Chondrocyte (in vitro differentiated cells): ENCODE data around the gene ZNF775. TPM values are rescaled to one million over a fixed set of nuclear protein-coding genes. Genes with fewer than 3 reads are reported as not detected.

Experiments
- DNase-seq: peaks from one replicate; pipeline ENCODE4 v3.0.0; 2021; ENCODE audit warnings: mixed read lengths, low spot score
- H3K27ac Mint-ChIP-seq: one replicate; pipeline ENCODE4 v1.8.0; 2021; ENCODE audit warnings: mild to moderate bottlenecking, moderate library complexity, mixed read lengths; ENCODE audit not compliant: unreplicated experiment
- H3K27me3 Mint-ChIP-seq: 2 replicates; pipeline ENCODE4 v1.8.0; 2021; ENCODE audit warnings: low read depth, mixed read lengths
- H3K36me3 Mint-ChIP-seq: 2 replicates; pipeline ENCODE4 v1.8.0; 2021; ENCODE audit warnings: low read depth, mixed read lengths
- H3K4me1 Mint-ChIP-seq: 2 replicates; pipeline ENCODE4 v1.8.0; 2021; ENCODE audit warnings: low read depth, mild to moderate bottlenecking, mixed read lengths
- H3K4me3 Mint-ChIP-seq: one replicate; pipeline ENCODE4 v1.8.0; 2021; ENCODE audit warnings: mild to moderate bottlenecking, moderate library complexity, mixed read lengths; ENCODE audit not compliant: unreplicated experiment
- H3K9me3 Mint-ChIP-seq: 2 replicates; pipeline ENCODE4 v1.8.0; 2021; ENCODE audit warnings: low read depth, mixed read lengths
- total RNA-seq: library from RNA; stranded (reverse); gene quantifications from 3 replicates; pipeline ENCODE4 v1.2.1, GENCODE V29; 2021
- TF ChIP-seq, protein P1 (sequence below): fragments of 200-600 bp; sonication (generic); IDR thresholded peaks from 2 replicates; pipeline ENCODE4 v1.5.0; 2021; ENCODE audit warnings: antibody characterized with exemption, mild to moderate bottlenecking, moderate library complexity

Gene ZNF775
- total RNA-seq, 1 donor from 2014 or later, result 6.0 TPM

DNA sequence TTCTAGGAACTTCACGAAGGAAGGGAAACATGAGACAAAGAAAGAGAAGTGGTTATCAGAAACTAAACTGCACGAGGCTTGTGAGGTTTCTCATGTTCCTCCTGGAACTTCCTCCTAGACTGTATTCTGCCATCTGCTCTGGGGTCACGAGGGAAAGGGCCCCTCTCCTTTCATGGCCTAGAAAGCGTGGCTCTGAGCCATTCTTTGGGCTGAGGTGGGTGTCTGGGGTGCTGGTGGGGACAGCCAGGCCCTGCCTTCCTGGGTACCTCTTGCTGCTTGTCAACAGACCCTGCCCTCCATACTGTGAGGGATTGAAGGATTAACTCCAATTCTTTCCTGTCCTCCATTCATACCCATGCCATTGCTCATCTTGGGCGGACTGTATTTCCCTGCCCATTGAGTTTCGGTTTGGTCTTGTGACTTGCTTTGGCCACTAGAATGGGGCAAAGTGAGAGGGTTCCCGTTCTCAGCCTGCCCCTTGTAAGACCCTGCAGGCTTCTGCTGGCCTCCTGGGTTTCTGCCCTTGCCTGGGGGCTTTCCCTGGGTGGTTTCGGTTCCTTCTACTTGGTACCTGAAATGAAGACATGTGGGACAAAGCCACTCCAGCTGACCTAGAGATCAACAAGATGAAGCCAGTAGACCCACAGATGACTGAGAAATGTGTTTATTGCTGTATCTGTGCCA is 56.4 kb downstream of the ZNF775 start:
- no peak overlapping the region for H3K4me3 Mint-ChIP-seq
- no peaks in the 10 kb centered on the region for H3K4me1 Mint-ChIP-seq
- H3K9me3 Mint-ChIP-seq, result peaks cover 12% of the 10 kb centered on the region
- H3K27me3 Mint-ChIP-seq, result peaks cover 10% of the 10 kb centered on the region
- H3K36me3 Mint-ChIP-seq, result no peaks in the 10 kb centered on the region
- no peak overlapping the region for H3K27ac Mint-ChIP-seq
- TF ChIP-seq, protein P1, sequence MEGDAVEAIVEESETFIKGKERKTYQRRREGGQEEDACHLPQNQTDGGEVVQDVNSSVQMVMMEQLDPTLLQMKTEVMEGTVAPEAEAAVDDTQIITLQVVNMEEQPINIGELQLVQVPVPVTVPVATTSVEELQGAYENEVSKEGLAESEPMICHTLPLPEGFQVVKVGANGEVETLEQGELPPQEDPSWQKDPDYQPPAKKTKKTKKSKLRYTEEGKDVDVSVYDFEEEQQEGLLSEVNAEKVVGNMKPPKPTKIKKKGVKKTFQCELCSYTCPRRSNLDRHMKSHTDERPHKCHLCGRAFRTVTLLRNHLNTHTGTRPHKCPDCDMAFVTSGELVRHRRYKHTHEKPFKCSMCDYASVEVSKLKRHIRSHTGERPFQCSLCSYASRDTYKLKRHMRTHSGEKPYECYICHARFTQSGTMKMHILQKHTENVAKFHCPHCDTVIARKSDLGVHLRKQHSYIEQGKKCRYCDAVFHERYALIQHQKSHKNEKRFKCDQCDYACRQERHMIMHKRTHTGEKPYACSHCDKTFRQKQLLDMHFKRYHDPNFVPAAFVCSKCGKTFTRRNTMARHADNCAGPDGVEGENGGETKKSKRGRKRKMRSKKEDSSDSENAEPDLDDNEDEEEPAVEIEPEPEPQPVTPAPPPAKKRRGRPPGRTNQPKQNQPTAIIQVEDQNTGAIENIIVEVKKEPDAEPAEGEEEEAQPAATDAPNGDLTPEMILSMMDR, result no peak
- peak; percentile 51 for DNase-seq

GRCh38 chr7:150439967-150440366 is 60.8 kb downstream of the ZNF775 start:
- TF ChIP-seq, protein P1, result no peak
- Mint-ChIP-seq H3K27me3 (peaks cover 3% of the 10 kb centered on the region), H3K27ac (no peak overlapping the region), H3K4me1 (no peaks in the 10 kb centered on the region), H3K4me3 (no peak overlapping the region), H3K36me3 (peaks cover 2% of the 10 kb centered on the region), H3K9me3 (peaks cover 27% of the 10 kb centered on the region)
- no peak for DNase-seq

GRCh38 chr7:150441524-150441923 is 62.4 kb downstream of the ZNF775 start:
- peaks cover 2% of the 10 kb centered on the region for H3K4me1 Mint-ChIP-seq
- no peak overlapping the region for H3K4me3 Mint-ChIP-seq
- no peak for DNase-seq
- TF ChIP-seq, protein P1, result no peak
- H3K9me3 Mint-ChIP-seq, result peaks cover 27% of the 10 kb centered on the region
- H3K27me3 Mint-ChIP-seq, result peaks cover 3% of the 10 kb centered on the region
- H3K36me3 Mint-ChIP-seq, result peaks cover 2% of the 10 kb centered on the region
- H3K27ac Mint-ChIP-seq, result no peak overlapping the region

GRCh38 chr7:150442811-150443210 is 63.7 kb downstream of the ZNF775 start:
- H3K4me3 Mint-ChIP-seq, result no peak overlapping the region

GRCh38 chr7:150443793-150444540 is 64.8 kb downstream of the ZNF775 start:
- H3K27me3 Mint-ChIP-seq, result peaks cover 8% of the 10 kb centered on the region
- no peak overlapping the region for H3K27ac Mint-ChIP-seq
- peaks cover 18% of the 10 kb centered on the region for H3K9me3 Mint-ChIP-seq
- peaks cover 9% of the 10 kb centered on the region for H3K4me1 Mint-ChIP-seq
- TF ChIP-seq, protein P1, result no peak
- no peak for DNase-seq
- no peak overlapping the region for H3K4me3 Mint-ChIP-seq
- H3K36me3 Mint-ChIP-seq, result peaks cover 2% of the 10 kb centered on the region

More at GRCh38 chr7:150442811-150443210, 63.7 kb downstream of the ZNF775 start:
- peaks cover 4% of the 10 kb centered on the region for H3K4me1 Mint-ChIP-seq
- H3K9me3 Mint-ChIP-seq, result peaks cover 27% of the 10 kb centered on the region
- H3K27ac Mint-ChIP-seq, result no peak overlapping the region
- H3K36me3 Mint-ChIP-seq, result peaks cover 2% of the 10 kb centered on the region
- DNase-seq, result no peak
- TF ChIP-seq, protein P1, result no peak
- H3K27me3 Mint-ChIP-seq, result peaks cover 3% of the 10 kb centered on the region
